ENCODE results near the gene GRPEL1.

The GRPEL1 gene

GRCh38 chr4:7074426-7074825 lies 6.6 kb upstream of the GRPEL1 start:
- H3K79me2 ChIP-seq (ENCODE audit: control insufficient read depth, insufficient read depth, low read length) = no peaks in the 10 kb centered on the region
- no peak overlapping the region for H2BK15ac ChIP-seq (replicated peaks; ENCODE audit: low read depth)
- H2BK5ac ChIP-seq (ENCODE audit: low read length) = no peak overlapping the region
- no peak overlapping the region for H3K23ac ChIP-seq (ENCODE audit: low read length)
- H3K27ac ChIP-seq (ENCODE audit: low read depth, low read length) = no peak overlapping the region
- H3K36me3 ChIP-seq (ENCODE audit: control insufficient read depth, insufficient read depth, low read length) = no peaks in the 10 kb centered on the region
- no peak overlapping the region for H3K9ac ChIP-seq (ENCODE audit: low read length)
- WGBS (ENCODE audit: extremely low coverage, insufficient coverage, low lambda C conversion rate) = no CpG with 5 or more reads among the region's 9 CpGs
- H4K8ac ChIP-seq (ENCODE audit: low read depth, low read length) = no peak overlapping the region
- no peaks in the 10 kb centered on the region for H3K79me1 ChIP-seq (ENCODE audit: low read length)
- DNase-seq = no peak
- no peaks in the 10 kb centered on the region for H3K4me1 ChIP-seq (ENCODE audit: control insufficient read depth, low read depth, low read length)
- H2AK5ac ChIP-seq (ENCODE audit: low read length) = no peak overlapping the region
- no peak overlapping the region for H4K5ac ChIP-seq (ENCODE audit: low read length)
- H2BK120ac ChIP-seq (ENCODE audit: low read depth, low read length) = no peak overlapping the region
- no peak overlapping the region for H3K4ac ChIP-seq (ENCODE audit: low read depth, low read length)
- H3K56ac ChIP-seq (ENCODE audit: low read length) = no peak overlapping the region
- H3K18ac ChIP-seq (ENCODE audit: low read length) = no peak overlapping the region
- H3K27me3 ChIP-seq (ENCODE audit: insufficient read depth, low read length, poor library complexity) = no peaks in the 10 kb centered on the region
- H3K4me2 ChIP-seq (ENCODE audit: low read length) = no peak overlapping the region
- no peak overlapping the region for H3K4me3 ChIP-seq (ENCODE audit: low read length)

GRCh38 chr4:7073526-7074390 lies 5.9 kb upstream of the GRPEL1 start:
- H3K36me3 ChIP-seq (ENCODE audit: control insufficient read depth, insufficient read depth, low read length) = no peaks in the 10 kb centered on the region
- H3K9ac ChIP-seq (ENCODE audit: low read length) = no peak overlapping the region
- no peak overlapping the region for H2BK120ac ChIP-seq (ENCODE audit: low read depth, low read length)
- no peak overlapping the region for H4K5ac ChIP-seq (ENCODE audit: low read length)
- no peak overlapping the region for H4K8ac ChIP-seq (ENCODE audit: low read depth, low read length)
- no peak overlapping the region for H2AK5ac ChIP-seq (ENCODE audit: low read length)
- H3K4ac ChIP-seq (ENCODE audit: low read depth, low read length) = no peak overlapping the region
- H3K79me1 ChIP-seq (ENCODE audit: low read length) = no peaks in the 10 kb centered on the region
- no peak overlapping the region for H3K56ac ChIP-seq (ENCODE audit: low read length)
- no peak overlapping the region for H2BK15ac ChIP-seq (replicated peaks; ENCODE audit: low read depth)
- peak; percentile 87 for DNase-seq
- no peaks in the 10 kb centered on the region for H3K27me3 ChIP-seq (ENCODE audit: insufficient read depth, low read length, poor library complexity)
- no peak overlapping the region for H3K27ac ChIP-seq (ENCODE audit: low read depth, low read length)
- no peaks in the 10 kb centered on the region for H3K4me1 ChIP-seq (ENCODE audit: control insufficient read depth, low read depth, low read length)
- H3K4me3 ChIP-seq (ENCODE audit: low read length) = no peak overlapping the region
- no CpG with 5 or more reads among the region's 18 CpGs for WGBS (ENCODE audit: extremely low coverage, insufficient coverage, low lambda C conversion rate)
- no peak overlapping the region for H2BK5ac ChIP-seq (ENCODE audit: low read length)
- no peak overlapping the region for H3K18ac ChIP-seq (ENCODE audit: low read length)
- H3K23ac ChIP-seq (ENCODE audit: low read length) = no peak overlapping the region
- H3K4me2 ChIP-seq (ENCODE audit: low read length) = no peak overlapping the region
- H3K79me2 ChIP-seq (ENCODE audit: control insufficient read depth, insufficient read depth, low read length) = no peaks in the 10 kb centered on the region

GRCh38 chr4:7073059-7073458 lies 5.2 kb upstream of the GRPEL1 start:
- no peak overlapping the region for H3K4me2 ChIP-seq (ENCODE audit: low read length)
- no CpG with 5 or more reads among the region's 14 CpGs for WGBS (ENCODE audit: extremely low coverage, insufficient coverage, low lambda C conversion rate)
- no peaks in the 10 kb centered on the region for H3K36me3 ChIP-seq (ENCODE audit: control insufficient read depth, insufficient read depth, low read length)
- H3K23ac ChIP-seq (ENCODE audit: low read length) = no peak overlapping the region
- no peak overlapping the region for H2BK120ac ChIP-seq (ENCODE audit: low read depth, low read length)
- no peak overlapping the region for H3K56ac ChIP-seq (ENCODE audit: low read length)
- H2BK5ac ChIP-seq (ENCODE audit: low read length) = no peak overlapping the region
- H2AK5ac ChIP-seq (ENCODE audit: low read length) = no peak overlapping the region
- H3K18ac ChIP-seq (ENCODE audit: low read length) = no peak overlapping the region
- H3K4me3 ChIP-seq (ENCODE audit: low read length) = no peak overlapping the region
- H4K5ac ChIP-seq (ENCODE audit: low read length) = no peak overlapping the region
- no peaks in the 10 kb centered on the region for H3K4me1 ChIP-seq (ENCODE audit: control insufficient read depth, low read depth, low read length)
- no peaks in the 10 kb centered on the region for H3K79me2 ChIP-seq (ENCODE audit: control insufficient read depth, insufficient read depth, low read length)
- no peak overlapping the region for H3K27ac ChIP-seq (ENCODE audit: low read depth, low read length)
- no peaks in the 10 kb centered on the region for H3K27me3 ChIP-seq (ENCODE audit: insufficient read depth, low read length, poor library complexity)
- H3K79me1 ChIP-seq (ENCODE audit: low read length) = no peaks in the 10 kb centered on the region
- no peak overlapping the region for H3K9ac ChIP-seq (ENCODE audit: low read length)
- DNase-seq = no peak
- no peak overlapping the region for H2BK15ac ChIP-seq (replicated peaks; ENCODE audit: low read depth)
- no peak overlapping the region for H4K8ac ChIP-seq (ENCODE audit: low read depth, low read length)
- H3K4ac ChIP-seq (ENCODE audit: low read depth, low read length) = no peak overlapping the region

GRCh38 chr4:7070729-7071511 lies 3.1 kb upstream of the GRPEL1 start:
- H2BK120ac ChIP-seq (ENCODE audit: low read depth, low read length) = no peak overlapping the region
- H4K8ac ChIP-seq (ENCODE audit: low read depth, low read length) = no peak overlapping the region
- H3K27ac ChIP-seq (ENCODE audit: low read depth, low read length) = no peak overlapping the region
- H3K27me3 ChIP-seq (ENCODE audit: insufficient read depth, low read length, poor library complexity) = no peaks in the 10 kb centered on the region
- H3K23ac ChIP-seq (ENCODE audit: low read length) = no peak overlapping the region
- H3K4me3 ChIP-seq (ENCODE audit: low read length) = no peak overlapping the region
- H3K79me1 ChIP-seq (ENCODE audit: low read length) = peaks cover 10% of the 10 kb centered on the region
- no peak overlapping the region for H3K18ac ChIP-seq (ENCODE audit: low read length)
- no peak overlapping the region for H4K5ac ChIP-seq (ENCODE audit: low read length)
- DNase-seq = peak; percentile 88
- H2BK5ac ChIP-seq (ENCODE audit: low read length) = no peak overlapping the region
- H3K4me1 ChIP-seq (ENCODE audit: control insufficient read depth, low read depth, low read length) = peaks cover 4% of the 10 kb centered on the region
- H3K79me2 ChIP-seq (ENCODE audit: control insufficient read depth, insufficient read depth, low read length) = peaks cover 14% of the 10 kb centered on the region
- no peaks in the 10 kb centered on the region for H3K36me3 ChIP-seq (ENCODE audit: control insufficient read depth, insufficient read depth, low read length)
- H3K9ac ChIP-seq (ENCODE audit: low read length) = no peak overlapping the region
- H3K4me2 ChIP-seq (ENCODE audit: low read length) = no peak overlapping the region
- no peak overlapping the region for H3K4ac ChIP-seq (ENCODE audit: low read depth, low read length)
- no peak overlapping the region for H3K56ac ChIP-seq (ENCODE audit: low read length)
- WGBS (ENCODE audit: extremely low coverage, insufficient coverage, low lambda C conversion rate) = no CpG with 5 or more reads among the region's 23 CpGs
- H2BK15ac ChIP-seq (replicated peaks; ENCODE audit: low read depth) = no peak overlapping the region
- no peak overlapping the region for H2AK5ac ChIP-seq (ENCODE audit: low read length)

- Histone ChIP-seq H4K5ac (ENCODE audit: low read length) (no peak overlapping the region), H4K8ac (ENCODE audit: low read depth, low read length) (no peak overlapping the region), H3K36me3 (ENCODE audit: control insufficient read depth, insufficient read depth, low read length) (peaks cover 1% of the 10 kb centered on the region), H2BK5ac (ENCODE audit: low read length) (no peak overlapping the region), H3K23ac (ENCODE audit: low read length) (no peak overlapping the region), H3K4me3 (ENCODE audit: low read length) (no peak overlapping the region), H3K4me1 (ENCODE audit: control insufficient read depth, low read depth, low read length) (peaks cover 4% of the 10 kb centered on the region), H3K18ac (ENCODE audit: low read length) (no peak overlapping the region), H3K27ac (ENCODE audit: low read depth, low read length) (no peak overlapping the region), H3K27me3 (ENCODE audit: insufficient read depth, low read length, poor library complexity) (no peaks in the 10 kb centered on the region), H2BK15ac (replicated peaks; ENCODE audit: low read depth) (no peak overlapping the region), H3K79me1 (ENCODE audit: low read length) (peaks cover 13% of the 10 kb centered on the region), H3K4ac (ENCODE audit: low read depth, low read length) (no peak overlapping the region), H3K4me2 (ENCODE audit: low read length) (peak overlapping the region; percentile 80), H2AK5ac (ENCODE audit: low read length) (no peak overlapping the region), H3K9ac (ENCODE audit: low read length) (peak overlapping the region; percentile 80), H3K56ac (ENCODE audit: low read length) (peak overlapping the region; percentile 89), H3K79me2 (ENCODE audit: control insufficient read depth, insufficient read depth, low read length) (peaks cover 18% of the 10 kb centered on the region), H2BK120ac (ENCODE audit: low read depth, low read length) (no peak overlapping the region)
- peak; percentile 54 for DNase-seq
- no CpG with 5 or more reads among the region's 20 CpGs for WGBS (ENCODE audit: extremely low coverage, insufficient coverage, low lambda C conversion rate)
Measured at GRCh38 chr4:7068883-7069282, 1.0 kb upstream of the GRPEL1 start.
